Measurements from ENCODE around the gene MEGF6. TPM values are rescaled to one million over a fixed set of nuclear protein-coding genes. Genes with fewer than 3 reads are reported as not detected.

Gene MEGF6
- total RNA-seq, 2 experiments from 2014 or later: 2.0 to 2.5 TPM

- Mint-ChIP-seq H3K27me3 (no peaks in the 10 kb centered on the region), H3K4me1 (ENCODE audit: low read depth) (no peaks in the 10 kb centered on the region), H3K36me3 (ENCODE audit: low read depth) (no peaks in the 10 kb centered on the region), H3K27ac (no peak overlapping the region), H3K4me3 (no peak overlapping the region), H3K9me3 (no peaks in the 10 kb centered on the region)
- ATAC-seq (no peak), DNase-seq (no peak)
- ChIA-PET CTCF (interaction anchor here (1.3 kb wide), 1 partner anchor 12 kb away, joined by 3 read pairs; no protein-coding TSS in a partner anchor), POLR2A (interaction anchor here (1.2 kb wide), 1 partner anchor 8 kb away, joined by 3 read pairs; no protein-coding TSS in a partner anchor)
- TF ChIP-seq CTCF (IDR thresholded peaks at IDR 0.05): no peak
- intact Hi-C loops (cut with micrococcal nuclease): no loop called here
Observed at GRCh38 chr1:3551711-3552110, 59.6 kb downstream of the MEGF6 start.

- Mint-ChIP-seq H3K27ac (no peak overlapping the region), H3K4me1 (ENCODE audit: low read depth) (no peaks in the 10 kb centered on the region), H3K4me3 (no peak overlapping the region), H3K36me3 (ENCODE audit: low read depth) (no peaks in the 10 kb centered on the region), H3K27me3 (no peaks in the 10 kb centered on the region), H3K9me3 (no peaks in the 10 kb centered on the region)
- DNase-seq: no peak
- no peak for TF ChIP-seq CTCF (IDR thresholded peaks at IDR 0.05)
- POLR2A ChIA-PET: no interaction called here
- CTCF ChIA-PET: interaction anchor here (1.3 kb wide), 1 partner anchor 13 kb away, joined by 3 read pairs; no protein-coding TSS in a partner anchor
- no peak for ATAC-seq
- intact Hi-C loops (cut with micrococcal nuclease): no loop called here
Observed at GRCh38 chr1:3551290-3551678, 60.0 kb downstream of the MEGF6 start.

GRCh38 chr1:3550511-3551289 lies 60.6 kb downstream of the MEGF6 start:
- Mint-ChIP-seq H3K27ac (no peak overlapping the region), H3K27me3 (no peaks in the 10 kb centered on the region), H3K36me3 (ENCODE audit: low read depth) (no peaks in the 10 kb centered on the region), H3K4me3 (no peak overlapping the region), H3K4me1 (ENCODE audit: low read depth) (no peaks in the 10 kb centered on the region), H3K9me3 (no peaks in the 10 kb centered on the region)
- DNase-seq (no peak), ATAC-seq (no peak)
- no peak for TF ChIP-seq CTCF (IDR thresholded peaks at IDR 0.05)
- POLR2A ChIA-PET: no interaction called here
- CTCF ChIA-PET: interaction anchor here (1.3 kb wide), 1 partner anchor 13 kb away, joined by 3 read pairs; no protein-coding TSS in a partner anchor
- intact Hi-C loops (cut with micrococcal nuclease): no loop called here

- ChIA-PET POLR2A (no interaction called here), CTCF (no interaction called here)
- no peak overlapping the region for H3K27ac Mint-ChIP-seq
- TF ChIP-seq CTCF (IDR thresholded peaks at IDR 0.05): no peak
- intact Hi-C loops (cut with micrococcal nuclease): no loop called here
- H3K4me3 Mint-ChIP-seq: no peak overlapping the region
- no peaks in the 10 kb centered on the region for H3K4me1 Mint-ChIP-seq (ENCODE audit: low read depth)
- ATAC-seq (no peak), DNase-seq (no peak)
- H3K36me3 Mint-ChIP-seq (ENCODE audit: low read depth): no peaks in the 10 kb centered on the region
- H3K9me3 Mint-ChIP-seq: no peaks in the 10 kb centered on the region
- no peaks in the 10 kb centered on the region for H3K27me3 Mint-ChIP-seq
Observed at GRCh38 chr1:3548895-3549294, 62.4 kb downstream of the MEGF6 start.

- TF ChIP-seq CTCF (IDR thresholded peaks at IDR 0.05): no peak
- ATAC-seq (no peak), DNase-seq (no peak)
- H3K4me3 Mint-ChIP-seq: no peak overlapping the region
- no peaks in the 10 kb centered on the region for H3K36me3 Mint-ChIP-seq (ENCODE audit: low read depth)
- no peaks in the 10 kb centered on the region for H3K9me3 Mint-ChIP-seq
- no peaks in the 10 kb centered on the region for H3K27me3 Mint-ChIP-seq
- POLR2A ChIA-PET: interaction anchor here (1.6 kb wide), 1 partner anchor 9 kb away, joined by 3 read pairs; no protein-coding TSS in a partner anchor
- no peak overlapping the region for H3K27ac Mint-ChIP-seq
- CTCF ChIA-PET: no interaction called here
- intact Hi-C loops (cut with micrococcal nuclease): no loop called here
- no peaks in the 10 kb centered on the region for H3K4me1 Mint-ChIP-seq (ENCODE audit: low read depth)
Observed at GRCh38 chr1:3548156-3548893, 63.0 kb downstream of the MEGF6 start.

All from activated CD8-positive, alpha-beta T cell treated with anti-CD3 and anti-CD28 coated beads for 36 hours (primary cell).